Sigmoid colon (tissue), 4 donors: ENCODE results near the gene BNIP5.

Source experiments
- CTCF ChIP-seq, 4 experiments: fragments of 450-650 bp in 3 of 4; fragments of 200-600 bp in 1 of 4; IDR thresholded peaks; one replicate each; pipeline ENCODE4 v1.5.1; 2016 to 2019; ENCODE audit warnings: antibody characterized with exemption in 4 of 4, mild to moderate bottlenecking in 3 of 4, moderate library complexity in 2 of 4
- EP300 ChIP-seq, 4 donors: sonication (generic); formaldehyde crosslinking; IDR thresholded peaks; one replicate each; pipeline ENCODE4 v1.6.1; 2017; ENCODE audit warnings: antibody characterized with exemption in 4 of 4
- POLR2A ChIP-seq, 2 donors: fragments of 450-650 bp; IDR thresholded peaks; one replicate each; pipeline ENCODE4 v1.6.1; 2016; ENCODE audit warnings: antibody characterized with exemption in 2 of 2, mild to moderate bottlenecking in 2 of 2, moderate library complexity in 2 of 2
- POLR2AphosphoS5 ChIP-seq, 4 donors: sonication (generic); formaldehyde crosslinking; IDR thresholded peaks; one replicate each; pipeline ENCODE4 v1.6.1; 2017; ENCODE audit warnings: antibody characterized with exemption in 4 of 4

DNA sequence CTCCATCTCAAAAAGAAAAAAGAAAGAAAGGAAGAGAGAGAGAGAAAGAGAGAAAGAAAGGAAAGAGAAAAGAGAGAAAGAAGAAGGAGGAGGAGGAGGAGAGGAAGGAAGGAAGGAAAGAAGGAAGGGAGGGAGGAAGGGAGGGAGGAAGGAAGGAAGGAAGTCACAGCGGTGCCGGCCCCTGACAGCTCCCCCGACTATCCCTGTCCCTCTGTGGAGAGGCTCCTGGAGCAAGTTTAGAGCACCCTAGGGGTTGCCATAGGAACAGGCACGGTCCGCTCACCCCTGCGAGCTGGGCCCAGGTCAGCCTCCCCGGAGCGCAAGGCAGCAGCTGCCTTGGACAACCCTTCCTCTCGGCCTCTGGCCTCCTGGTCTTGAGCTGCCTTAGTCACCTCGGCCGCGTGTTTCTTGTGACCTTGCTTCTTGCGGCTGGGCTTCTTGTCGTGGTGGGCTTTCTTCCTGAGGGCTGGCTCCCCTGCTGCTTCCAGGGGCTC lies 6.8 kb downstream of the BNIP5 start:
- no peak for TF ChIP-seq EP300 (IDR thresholded peaks at IDR 0.05)
- TF ChIP-seq CTCF (IDR thresholded peaks at IDR 0.05): no peak
- no peak for TF ChIP-seq POLR2A (IDR thresholded peaks at IDR 0.05)
- no peak for TF ChIP-seq POLR2AphosphoS5 (IDR thresholded peaks at IDR 0.05)
